ENCODE data around the gene ELOVL1.

GRCh38 chr1:43379476-43379875 lies 11.7 kb upstream of the ELOVL1 start:
- TF ChIP-seq CTCF (IDR thresholded peaks at IDR 0.05; ENCODE audit: low read depth, low read length, missing input control): no peak
- no peak for TF ChIP-seq RXRA (IDR thresholded peaks at IDR 0.05)
- no peak for TF ChIP-seq TAF1 (conservative IDR thresholded peaks at IDR 0.05)
- no peak for TF ChIP-seq SP1 (IDR thresholded peaks at IDR 0.05)
- TF ChIP-seq GABPA (IDR thresholded peaks at IDR 0.05 in 1 of 2, conservative IDR thresholded peaks at IDR 0.05 in 1 of 2): no peak
- TF ChIP-seq FOXA2 (IDR thresholded peaks at IDR 0.05): no peak
- TF ChIP-seq ATF3 (IDR thresholded peaks at IDR 0.05): no peak
